GM12878 (cell line): ENCODE data around the gene ANKRD60. TPM values are rescaled to one million over a fixed set of nuclear protein-coding genes. Genes with fewer than 3 reads are reported as not detected.
A peak's percentile ranks its signal among the peaks of the same experiment; 100 is the strongest.

ENCODE experiments used
- BACH1 ChIP-seq: fragments of 450-650 bp; IDR thresholded peaks from 2 replicates; pipeline ENCODE4 v1.6.1; 2017; ENCODE audit warnings: mild to moderate bottlenecking, borderline replicate concordance
- BHLHE40 ChIP-seq, 2 experiments: fragments of 450-650 bp in 1 of 2; IDR thresholded peaks; 2 replicates each; pipeline ENCODE4 v1.6.1; 2011 to 2017; ENCODE audit warnings: low read depth in 2 of 2, borderline replicate concordance in 1 of 2, improper control_type of control experiment in 1 of 2, low read length in 1 of 2, mild to moderate bottlenecking in 1 of 2
- CHD2 ChIP-seq: IDR thresholded peaks from 2 replicates; pipeline ENCODE4 v1.6.1; 2011; ENCODE audit warnings: low read depth, low read length, improper control_type of control experiment, borderline replicate concordance
- CHD4 ChIP-seq: fragments of 200-600 bp; sonication (generic); IDR thresholded peaks from 2 replicates; pipeline ENCODE4 v1.6.1; 2016; ENCODE audit warnings: mild to moderate bottlenecking
- CREB1 ChIP-seq: IDR thresholded peaks from 2 replicates; pipeline ENCODE4 v1.6.1; 2012; ENCODE audit warnings: low read depth, mild to moderate bottlenecking, inconsistent platforms
- CREM ChIP-seq: IDR thresholded peaks from 2 replicates; pipeline ENCODE4 v1.6.1; 2014; ENCODE audit warnings: antibody characterized with exemption, low read depth
- HDAC6 ChIP-seq: fragments of 200-600 bp; sonication (generic); IDR thresholded peaks from one replicate; pipeline ENCODE4 v1.8.0; 2017; ENCODE audit warnings: antibody characterized with exemption; ENCODE audit not compliant: unreplicated experiment
- IKZF1 ChIP-seq: fragments of 450-650 bp; conservative IDR thresholded peaks from 2 replicates; pipeline ENCODE4 v1.6.1; 2017; ENCODE audit warnings: antibody characterized with exemption, mild to moderate bottlenecking
- IRF4 ChIP-seq: IDR thresholded peaks from 2 replicates; pipeline ENCODE4 v1.6.1; 2011; ENCODE audit warnings: low read depth, low read length
- KLF5 ChIP-seq: fragments of 450-650 bp; IDR thresholded peaks from 2 replicates; pipeline ENCODE4 v1.6.1; 2014; ENCODE audit warnings: mild to moderate bottlenecking; ENCODE audit not compliant: partially characterized antibody
- NR2F1 ChIP-seq: fragments of 450-650 bp; conservative IDR thresholded peaks from 2 replicates; pipeline ENCODE4 v1.6.1; 2017; ENCODE audit warnings: mild to moderate bottlenecking
- POU2F2 ChIP-seq: IDR thresholded peaks from 3 replicates; pipeline ENCODE4 v1.6.1; 2011; ENCODE audit warnings: low read depth, mild to moderate bottlenecking, low read length, borderline replicate concordance
- RB1 ChIP-seq: fragments of 450-650 bp; formaldehyde crosslinking; IDR thresholded peaks from 2 replicates; pipeline ENCODE4 v1.6.1; 2017; ENCODE audit warnings: mild to moderate bottlenecking, borderline replicate concordance
- RELA ChIP-seq: fragments of 450-650 bp; IDR thresholded peaks from 2 replicates; pipeline ENCODE4 v1.8.0; 2014; ENCODE audit warnings: borderline replicate concordance; ENCODE audit not compliant: partially characterized antibody
- SMARCA5 ChIP-seq: fragments of 450-650 bp; IDR thresholded peaks from 2 replicates; pipeline ENCODE4 v1.6.1; 2017; ENCODE audit warnings: mild to moderate bottlenecking
- SMC3 ChIP-seq: IDR thresholded peaks from 2 replicates; pipeline ENCODE4 v1.6.1; 2011; ENCODE audit warnings: low read length, improper control_type of control experiment, borderline replicate concordance
- STAT1 ChIP-seq: fragments of 450-650 bp; conservative IDR thresholded peaks from 2 replicates; pipeline ENCODE4 v1.6.1; 2014; ENCODE audit warnings: antibody characterized with exemption, mild to moderate bottlenecking
- SUZ12 ChIP-seq: fragments of 200-600 bp; sonication (generic); IDR thresholded peaks from one replicate; pipeline ENCODE4 v1.6.1; 2018; ENCODE audit warnings: antibody characterized with exemption, mild to moderate bottlenecking; ENCODE audit not compliant: unreplicated experiment
- TCF12 ChIP-seq: IDR thresholded peaks from 2 replicates; pipeline ENCODE4 v1.6.1; 2011; ENCODE audit warnings: low read depth, mild to moderate bottlenecking, low read length
- TCF3 ChIP-seq: IDR thresholded peaks from 2 replicates; pipeline ENCODE4 v1.6.1; 2012; ENCODE audit warnings: low read depth, mild to moderate bottlenecking, low read length, borderline replicate concordance; ENCODE audit not compliant: insufficient read depth
- polyA plus RNA-seq, 11 experiments: library from polyadenylated mRNA; depleted of rRNA in 4 of 11; unstranded in 6 of 11; stranded (reverse) in 5 of 11; fragments of >200 nt; fragmentation: Nextera tagmentation in 4 of 11; fragmentation: Illumina TruSeq in 1 of 11; extraction: Ambion mirVana in 4 of 11; extraction: Trizol in 1 of 11; gene quantifications; 1 replicate in 1 of 11; 2 replicates in 10 of 11; pipeline versions ENCODE4 v1.2.1 to v1.2.3, GENCODE V29; 2011 to 2016; ENCODE audit warnings: inconsistent platforms in 2 of 11, missing spikeins in 2 of 11, low read depth in 1 of 11
- total RNA-seq, 4 experiments: library from RNA; depleted of rRNA in 3 of 4; stranded (reverse); fragments of >200 nt in 3 of 4; fragmentation: Illumina TruSeq in 1 of 4; extraction: Trizol in 1 of 4; gene quantifications; 2 replicates each; pipeline versions ENCODE4 v1.2.1 to v1.2.3, GENCODE V29; 2013 to 2021
- TF ChIP-seq, protein P1 (sequence below): fragments of 150-350 bp; IDR thresholded peaks from 2 replicates; pipeline ENCODE4 v1.6.1; 2014; ENCODE audit warnings: mild to moderate bottlenecking, low read depth, low read length
- TF ChIP-seq, protein P2 (sequence below): fragments of 450-650 bp; formaldehyde crosslinking; IDR thresholded peaks from 2 replicates; pipeline ENCODE4 v1.5.0; 2022; ENCODE audit warnings: mild to moderate bottlenecking, missing genetic modification characterization
- TF ChIP-seq, protein P3 (sequence below): fragments of 450-650 bp; IDR thresholded peaks from 2 replicates; pipeline ENCODE4 v1.6.1; 2014; ENCODE audit warnings: mild to moderate bottlenecking
- TF ChIP-seq, protein P4 (sequence below): fragments of 450-650 bp; IDR thresholded peaks from 2 replicates; pipeline ENCODE4 v1.6.1; 2017; ENCODE audit warnings: borderline replicate concordance

The ANKRD60 gene
- total and polyA plus RNA-seq, 10 of the 15 experiments (the other 5 are each of a cell fraction or from before 2014, with no cell fraction given) = not detected

DNA sequence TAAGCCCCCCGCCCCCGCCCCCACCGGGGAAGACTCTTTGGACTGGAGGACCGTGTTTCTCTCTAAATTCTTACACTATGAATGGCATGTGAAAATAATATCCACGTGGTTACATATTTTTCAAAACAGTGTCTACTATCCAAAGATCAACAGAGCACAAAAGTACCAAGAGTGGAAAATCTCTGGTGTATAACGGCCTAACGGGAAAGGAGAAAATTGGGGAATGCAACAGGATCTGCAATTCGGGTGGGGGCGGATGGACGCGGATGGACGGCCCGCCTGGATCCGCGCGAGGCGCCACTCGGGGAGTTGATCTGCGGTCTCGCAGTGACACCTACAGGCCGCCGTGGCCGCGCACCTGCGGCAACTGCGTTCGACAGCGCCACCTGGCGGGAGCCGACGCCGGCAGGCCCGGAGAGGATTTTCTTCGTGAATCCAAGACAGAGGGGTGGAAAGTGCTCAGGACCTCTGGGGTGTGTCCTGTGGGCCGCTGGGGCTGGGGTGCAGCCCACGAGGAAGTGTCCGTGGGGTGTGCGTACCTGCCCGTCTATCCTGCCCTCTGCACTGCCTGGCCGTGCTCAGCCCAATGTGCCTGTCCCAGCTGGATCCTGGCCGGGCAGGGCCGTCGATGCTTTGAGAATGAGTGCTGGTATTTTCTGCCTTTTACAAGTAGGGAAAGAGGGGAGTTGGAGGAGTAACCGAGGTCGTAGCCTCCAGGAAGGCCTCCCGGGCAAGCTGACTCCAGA is 18.6 kb downstream of the ANKRD60 start (continued):
- TF ChIP-seq, protein P1, sequence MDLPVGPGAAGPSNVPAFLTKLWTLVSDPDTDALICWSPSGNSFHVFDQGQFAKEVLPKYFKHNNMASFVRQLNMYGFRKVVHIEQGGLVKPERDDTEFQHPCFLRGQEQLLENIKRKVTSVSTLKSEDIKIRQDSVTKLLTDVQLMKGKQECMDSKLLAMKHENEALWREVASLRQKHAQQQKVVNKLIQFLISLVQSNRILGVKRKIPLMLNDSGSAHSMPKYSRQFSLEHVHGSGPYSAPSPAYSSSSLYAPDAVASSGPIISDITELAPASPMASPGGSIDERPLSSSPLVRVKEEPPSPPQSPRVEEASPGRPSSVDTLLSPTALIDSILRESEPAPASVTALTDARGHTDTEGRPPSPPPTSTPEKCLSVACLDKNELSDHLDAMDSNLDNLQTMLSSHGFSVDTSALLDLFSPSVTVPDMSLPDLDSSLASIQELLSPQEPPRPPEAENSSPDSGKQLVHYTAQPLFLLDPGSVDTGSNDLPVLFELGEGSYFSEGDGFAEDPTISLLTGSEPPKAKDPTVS = no peak
- TF ChIP-seq TCF12 (peak; percentile 93), SMARCA5 (peak; percentile 97), CREM (0 out of 2 replicates have a peak, but pooled peaks have one; percentile 33), NR2F1 (no peak), KLF5 (peak; percentile 51), HDAC6 (no peak), CHD2 (0 out of 2 replicates have a peak, but pooled peaks have one; percentile 22), RELA (peak; percentile 22), CREB1 (0 out of 2 replicates have a peak, but pooled peaks have one; percentile 30), BACH1 (no peak), CHD4 (no peak), BHLHE40 (IDR thresholded peaks at IDR 0.05; ENCODE audit: borderline replicate concordance in 1 of 2, low read depth in 2 of 2, low read length in 1 of 2) (peak; percentile 53 to 59; a peak in 3 of 4 replicates), POU2F2 (peak; percentile 44; the same call in 1 of the 3 replicates), SMC3 (peak; percentile 93), IKZF1 (peak; percentile 32; the same call in 1 of the 2 replicates), TCF3 (peak; percentile 85), IRF4 (no peak), RB1 (peak; percentile 93; the same call in 1 of the 2 replicates), STAT1 (0 out of 2 replicates have a peak, but pooled peaks have one; percentile 52), SUZ12 (no peak)
- TF ChIP-seq, protein P2, sequence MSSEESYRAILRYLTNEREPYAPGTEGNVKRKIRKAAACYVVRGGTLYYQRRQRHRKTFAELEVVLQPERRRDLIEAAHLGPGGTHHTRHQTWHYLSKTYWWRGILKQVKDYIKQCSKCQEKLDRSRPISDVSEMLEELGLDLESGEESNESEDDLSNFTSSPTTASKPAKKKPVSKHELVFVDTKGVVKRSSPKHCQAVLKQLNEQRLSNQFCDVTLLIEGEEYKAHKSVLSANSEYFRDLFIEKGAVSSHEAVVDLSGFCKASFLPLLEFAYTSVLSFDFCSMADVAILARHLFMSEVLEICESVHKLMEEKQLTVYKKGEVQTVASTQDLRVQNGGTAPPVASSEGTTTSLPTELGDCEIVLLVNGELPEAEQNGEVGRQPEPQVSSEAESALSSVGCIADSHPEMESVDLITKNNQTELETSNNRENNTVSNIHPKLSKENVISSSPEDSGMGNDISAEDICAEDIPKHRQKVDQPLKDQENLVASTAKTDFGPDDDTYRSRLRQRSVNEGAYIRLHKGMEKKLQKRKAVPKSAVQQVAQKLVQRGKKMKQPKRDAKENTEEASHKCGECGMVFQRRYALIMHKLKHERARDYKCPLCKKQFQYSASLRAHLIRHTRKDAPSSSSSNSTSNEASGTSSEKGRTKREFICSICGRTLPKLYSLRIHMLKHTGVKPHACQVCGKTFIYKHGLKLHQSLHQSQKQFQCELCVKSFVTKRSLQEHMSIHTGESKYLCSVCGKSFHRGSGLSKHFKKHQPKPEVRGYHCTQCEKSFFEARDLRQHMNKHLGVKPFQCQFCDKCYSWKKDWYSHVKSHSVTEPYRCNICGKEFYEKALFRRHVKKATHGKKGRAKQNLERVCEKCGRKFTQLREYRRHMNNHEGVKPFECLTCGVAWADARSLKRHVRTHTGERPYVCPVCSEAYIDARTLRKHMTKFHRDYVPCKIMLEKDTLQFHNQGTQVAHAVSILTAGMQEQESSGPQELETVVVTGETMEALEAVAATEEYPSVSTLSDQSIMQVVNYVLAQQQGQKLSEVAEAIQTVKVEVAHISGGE (CRISPR knock-in tag) = no peak
- TF ChIP-seq, protein P3, sequence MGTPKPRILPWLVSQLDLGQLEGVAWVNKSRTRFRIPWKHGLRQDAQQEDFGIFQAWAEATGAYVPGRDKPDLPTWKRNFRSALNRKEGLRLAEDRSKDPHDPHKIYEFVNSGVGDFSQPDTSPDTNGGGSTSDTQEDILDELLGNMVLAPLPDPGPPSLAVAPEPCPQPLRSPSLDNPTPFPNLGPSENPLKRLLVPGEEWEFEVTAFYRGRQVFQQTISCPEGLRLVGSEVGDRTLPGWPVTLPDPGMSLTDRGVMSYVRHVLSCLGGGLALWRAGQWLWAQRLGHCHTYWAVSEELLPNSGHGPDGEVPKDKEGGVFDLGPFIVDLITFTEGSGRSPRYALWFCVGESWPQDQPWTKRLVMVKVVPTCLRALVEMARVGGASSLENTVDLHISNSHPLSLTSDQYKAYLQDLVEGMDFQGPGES = 0 out of 2 replicates have a peak, but pooled peaks have one; percentile 24
- TF ChIP-seq, protein P4, sequence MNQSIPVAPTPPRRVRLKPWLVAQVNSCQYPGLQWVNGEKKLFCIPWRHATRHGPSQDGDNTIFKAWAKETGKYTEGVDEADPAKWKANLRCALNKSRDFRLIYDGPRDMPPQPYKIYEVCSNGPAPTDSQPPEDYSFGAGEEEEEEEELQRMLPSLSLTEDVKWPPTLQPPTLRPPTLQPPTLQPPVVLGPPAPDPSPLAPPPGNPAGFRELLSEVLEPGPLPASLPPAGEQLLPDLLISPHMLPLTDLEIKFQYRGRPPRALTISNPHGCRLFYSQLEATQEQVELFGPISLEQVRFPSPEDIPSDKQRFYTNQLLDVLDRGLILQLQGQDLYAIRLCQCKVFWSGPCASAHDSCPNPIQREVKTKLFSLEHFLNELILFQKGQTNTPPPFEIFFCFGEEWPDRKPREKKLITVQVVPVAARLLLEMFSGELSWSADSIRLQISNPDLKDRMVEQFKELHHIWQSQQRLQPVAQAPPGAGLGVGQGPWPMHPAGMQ = no peak
